HG03469 (cell line): Measurements from ENCODE around the gene PYGL.
A peak's percentile ranks its signal among the peaks of the same experiment; 100 is the strongest.
"Not testable (repeated sequence)": the region's sequence is repeated elsewhere in the genome, so short reads cannot be mapped to it uniquely, and the experiment has no call there.

Experiments used
- ATAC-seq: cut with Tn5 transposase; IDR thresholded peaks from one replicate; pipeline ENCODE4 v1.9.1; 2021; ENCODE audit warnings: mild to moderate bottlenecking, moderate library complexity, moderate number of reproducible peaks; ENCODE audit not compliant: unreplicated experiment

Gene PYGL

GRCh38 chr14:50943943-50944646, at the start of gene PYGL:
PYGL (minus strand) TSS chr14:50944483; CDS start chr14:50944403, 80 bp downstream.
- peak; percentile 54 for ATAC-seq

GRCh38 chr14:50985859-50986331, 41.6 kb upstream of the PYGL start:
- ATAC-seq: no peak

GRCh38 chr14:50985124-50985858, 41.0 kb upstream of the PYGL start:
- no peak for ATAC-seq

- no peak for ATAC-seq
Observed at GRCh38 chr14:50984036-50984710, 39.9 kb upstream of the PYGL start.

- ATAC-seq: no peak
Observed at GRCh38 chr14:50979941-50980850, 35.9 kb upstream of the PYGL start.

- peak; percentile 89 for ATAC-seq
Observed at GRCh38 chr14:50978888-50979287, 34.6 kb upstream of the PYGL start.

GRCh38 chr14:50978529-50978871, 34.2 kb upstream of the PYGL start:
- ATAC-seq: no peak

- peak; percentile 51 for ATAC-seq
Observed at GRCh38 chr14:50977863-50978528, 33.7 kb upstream of the PYGL start.

GRCh38 chr14:50974118-50974517, 29.8 kb upstream of the PYGL start:
- no peak for ATAC-seq

- no peak for ATAC-seq
Observed at GRCh38 chr14:50972734-50973133, 28.5 kb upstream of the PYGL start.

GRCh38 chr14:50970886-50971781, 26.9 kb upstream of the PYGL start:
- ATAC-seq: no peak

- ATAC-seq: no peak
Observed at GRCh38 chr14:50967790-50968189, 23.5 kb upstream of the PYGL start.

- ATAC-seq: no peak
Observed at GRCh38 chr14:50967103-50967502, 22.8 kb upstream of the PYGL start.

GRCh38 chr14:50964683-50965390, 20.6 kb upstream of the PYGL start:
- ATAC-seq: no peak

- no peak for ATAC-seq
Observed at GRCh38 chr14:50963919-50964318, 19.6 kb upstream of the PYGL start.

GRCh38 chr14:50961605-50962221, 17.4 kb upstream of the PYGL start:
- ATAC-seq: no peak

GRCh38 chr14:50957296-50957695, 13.0 kb upstream of the PYGL start:
- ATAC-seq: no peak

- ATAC-seq: not testable (repeated sequence)
Observed at GRCh38 chr14:50956421-50956820, 12.1 kb upstream of the PYGL start.
